ENCODE results near the gene METTL4. TPM values are rescaled to one million over a fixed set of nuclear protein-coding genes. Genes with fewer than 3 reads are reported as not detected.
A peak's percentile ranks its signal among the peaks of the same experiment; 100 is the strongest.

Gene METTL4
- total and polyA plus RNA-seq, 9 of the 15 experiments (the other 6 are each of a cell fraction or from before 2014, with no cell fraction given): 7.9 to 32.8 (median 22.1) TPM

GRCh38 chr18:2547477-2548087, 23.7 kb downstream of the METTL4 start (continued):
- TF ChIP-seq XRCC3 (IDR thresholded peaks at IDR 0.05) (no peak), CHD4 (IDR thresholded peaks at IDR 0.05; ENCODE audit: insufficient read depth, insufficient replicate concordance, low read depth, low read length, poor library complexity, severe bottlenecking) (no peak), ZNF384 (IDR thresholded peaks at IDR 0.05; ENCODE audit: low read depth, low read length) (0 out of 2 replicates have a peak, but pooled peaks have one; percentile 36), ZNF121 (CRISPR knock-in tag; conservative IDR thresholded peaks at IDR 0.05) (no peak), SMC3 (conservative IDR thresholded peaks at IDR 0.05; ENCODE audit: insufficient read depth, low read depth, low read length) (peak; percentile 24; the same call in 1 of the 2 replicates), CTCF (IDR thresholded peaks at IDR 0.05 in 2 of 3, conservative IDR thresholded peaks at IDR 0.05 in 1 of 3; ENCODE audit: insufficient read depth in 2 of 3, low read depth in 1 of 3, low read length in 3 of 3) (peak; percentile 38 to 82 (median 53); a peak in 4 of 6 replicates), DEAF1 (CRISPR knock-in tag; IDR thresholded peaks at IDR 0.05) (peak; percentile 81), GATAD2B (IDR thresholded peaks at IDR 0.05; ENCODE audit: borderline replicate concordance) (0 out of 2 replicates have a peak, but pooled peaks have one; percentile 17), ASH1L (IDR thresholded peaks at IDR 0.05; ENCODE audit: borderline replicate concordance, low read depth, partially characterized antibody) (no peak), ZC3H8 (IDR thresholded peaks at IDR 0.05) (no peak), KLF16 (IDR thresholded peaks at IDR 0.05) (no peak), FOXA3 (CRISPR knock-in tag; conservative IDR thresholded peaks at IDR 0.05 in 1 of 2, IDR thresholded peaks at IDR 0.05 in 1 of 2) (peak in 1 of 2 experiments; percentile 5; a peak in 1 of 4 replicates)

Measured in K562 (cell line).